ENCODE data around the gene SLC35A5. TPM values are rescaled to one million over a fixed set of nuclear protein-coding genes. Genes with fewer than 3 reads are reported as not detected.

SLC35A5 gene
- total RNA-seq, 1 donor from 2014 or later, result 26.1 TPM

DNA sequence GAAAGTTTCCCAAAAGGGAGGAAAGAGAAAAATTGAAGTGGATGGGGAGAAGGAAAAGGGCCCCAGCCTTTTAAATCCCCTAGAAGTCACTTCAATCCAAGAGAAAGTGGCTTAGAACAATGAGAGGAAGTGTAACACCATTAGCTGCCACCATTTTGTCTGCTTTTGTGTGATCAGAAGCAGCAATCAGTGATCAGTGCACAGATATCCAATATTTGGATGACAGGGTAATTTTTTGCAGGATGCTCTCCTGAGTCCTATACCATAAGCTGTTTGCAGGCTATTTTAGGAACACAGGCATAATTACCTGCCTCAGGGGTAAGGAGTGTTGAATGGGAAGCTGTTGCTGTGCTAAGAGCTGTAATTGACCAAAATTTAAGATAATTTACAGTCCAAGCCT lies 31.4 kb downstream of the SLC35A5 start:
- Mint-ChIP-seq H3K9me3 (ENCODE audit: unreplicated experiment) (no peaks in the 10 kb centered on the region), H3K27ac (ENCODE audit: unreplicated experiment) (no peak overlapping the region), H3K36me3 (ENCODE audit: low read depth, unreplicated experiment) (peaks cover 6% of the 10 kb centered on the region), H3K4me1 (ENCODE audit: low read depth, unreplicated experiment) (no peaks in the 10 kb centered on the region), H3K27me3 (ENCODE audit: low read depth, unreplicated experiment) (no peaks in the 10 kb centered on the region), H3K4me3 (ENCODE audit: unreplicated experiment) (no peak overlapping the region)
- no peak for TF ChIP-seq EZH2 (IDR thresholded peaks at IDR 0.05; ENCODE audit: insufficient read depth, low read length)
- TF ChIP-seq, protein P1, sequence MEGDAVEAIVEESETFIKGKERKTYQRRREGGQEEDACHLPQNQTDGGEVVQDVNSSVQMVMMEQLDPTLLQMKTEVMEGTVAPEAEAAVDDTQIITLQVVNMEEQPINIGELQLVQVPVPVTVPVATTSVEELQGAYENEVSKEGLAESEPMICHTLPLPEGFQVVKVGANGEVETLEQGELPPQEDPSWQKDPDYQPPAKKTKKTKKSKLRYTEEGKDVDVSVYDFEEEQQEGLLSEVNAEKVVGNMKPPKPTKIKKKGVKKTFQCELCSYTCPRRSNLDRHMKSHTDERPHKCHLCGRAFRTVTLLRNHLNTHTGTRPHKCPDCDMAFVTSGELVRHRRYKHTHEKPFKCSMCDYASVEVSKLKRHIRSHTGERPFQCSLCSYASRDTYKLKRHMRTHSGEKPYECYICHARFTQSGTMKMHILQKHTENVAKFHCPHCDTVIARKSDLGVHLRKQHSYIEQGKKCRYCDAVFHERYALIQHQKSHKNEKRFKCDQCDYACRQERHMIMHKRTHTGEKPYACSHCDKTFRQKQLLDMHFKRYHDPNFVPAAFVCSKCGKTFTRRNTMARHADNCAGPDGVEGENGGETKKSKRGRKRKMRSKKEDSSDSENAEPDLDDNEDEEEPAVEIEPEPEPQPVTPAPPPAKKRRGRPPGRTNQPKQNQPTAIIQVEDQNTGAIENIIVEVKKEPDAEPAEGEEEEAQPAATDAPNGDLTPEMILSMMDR (IDR thresholded peaks at IDR 0.05; ENCODE audit: insufficient read depth, low read depth, low read length), result no peak
- Histone ChIP-seq H3K36me3 (ENCODE audit: insufficient read depth, low read length) (peaks cover 5% of the 10 kb centered on the region), H3K4me3 (ENCODE audit: insufficient read depth, low read depth, low read length) (no peak overlapping the region), H3K4me1 (ENCODE audit: insufficient read depth, low read length) (no peaks in the 10 kb centered on the region), H2AFZ (ENCODE audit: low read depth, low read length) (no peak overlapping the region), H3K27me3 (ENCODE audit: insufficient read depth, low read length) (no peaks in the 10 kb centered on the region), H3K9ac (ENCODE audit: low read length) (no peak overlapping the region), H4K20me1 (ENCODE audit: insufficient read depth, low read length) (no peaks in the 10 kb centered on the region), H3K27ac (ENCODE audit: low read depth, low read length) (no peak overlapping the region), H3K79me2 (ENCODE audit: insufficient read depth, low read length) (no peaks in the 10 kb centered on the region), H3K9me3 (ENCODE audit: insufficient read depth, low read depth, low read length) (no peaks in the 10 kb centered on the region), H3K4me2 (ENCODE audit: low read length) (no peak overlapping the region)
- DNase-seq (ENCODE audit: low read depth), result no peak
- FAIRE-seq, result no peak

DNA sequence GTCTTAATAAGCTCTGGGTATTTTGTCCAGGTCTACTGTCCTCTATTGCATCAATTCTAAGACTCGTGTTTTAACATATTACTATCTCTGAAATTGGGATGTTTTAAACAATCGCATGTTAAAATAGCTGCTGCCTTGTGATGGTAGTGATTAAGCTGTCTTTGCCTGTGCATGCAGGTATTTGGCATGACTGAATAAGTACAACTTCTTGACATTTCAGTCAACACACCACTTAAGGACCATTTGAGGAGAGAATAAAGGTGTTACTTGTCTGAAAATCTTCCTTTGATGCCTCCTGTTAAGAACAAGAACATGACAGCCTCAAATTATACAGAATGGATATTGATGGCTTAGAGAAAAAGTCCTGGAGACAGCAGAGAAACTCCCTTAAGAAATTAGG lies 33.0 kb downstream of the SLC35A5 start:
- Histone ChIP-seq H3K79me2 (ENCODE audit: insufficient read depth, low read length) (no peaks in the 10 kb centered on the region), H3K36me3 (ENCODE audit: insufficient read depth, low read length) (peaks cover 9% of the 10 kb centered on the region), H3K27me3 (ENCODE audit: insufficient read depth, low read length) (no peaks in the 10 kb centered on the region), H2AFZ (ENCODE audit: low read depth, low read length) (no peak overlapping the region), H3K9me3 (ENCODE audit: insufficient read depth, low read depth, low read length) (no peaks in the 10 kb centered on the region), H3K4me2 (ENCODE audit: low read length) (no peak overlapping the region), H4K20me1 (ENCODE audit: insufficient read depth, low read length) (no peaks in the 10 kb centered on the region), H3K4me3 (ENCODE audit: insufficient read depth, low read depth, low read length) (no peak overlapping the region), H3K27ac (ENCODE audit: low read depth, low read length) (no peak overlapping the region), H3K9ac (ENCODE audit: low read length) (no peak overlapping the region), H3K4me1 (ENCODE audit: insufficient read depth, low read length) (no peaks in the 10 kb centered on the region)
- peaks cover 7% of the 10 kb centered on the region for H3K4me1 Mint-ChIP-seq (ENCODE audit: low read depth, unreplicated experiment)
- FAIRE-seq (no peak), DNase-seq (ENCODE audit: low read depth) (no peak)
- H3K9me3 Mint-ChIP-seq (ENCODE audit: unreplicated experiment), result no peaks in the 10 kb centered on the region
- H3K4me3 Mint-ChIP-seq (ENCODE audit: unreplicated experiment), result no peak overlapping the region
- H3K36me3 Mint-ChIP-seq (ENCODE audit: low read depth, unreplicated experiment), result peaks cover 9% of the 10 kb centered on the region
- H3K27me3 Mint-ChIP-seq (ENCODE audit: low read depth, unreplicated experiment), result no peaks in the 10 kb centered on the region
- H3K27ac Mint-ChIP-seq (ENCODE audit: unreplicated experiment), result no peak overlapping the region
- TF ChIP-seq, protein P1 (IDR thresholded peaks at IDR 0.05; ENCODE audit: insufficient read depth, low read depth, low read length), result no peak
- no peak for TF ChIP-seq EZH2 (IDR thresholded peaks at IDR 0.05; ENCODE audit: insufficient read depth, low read length)

DNA sequence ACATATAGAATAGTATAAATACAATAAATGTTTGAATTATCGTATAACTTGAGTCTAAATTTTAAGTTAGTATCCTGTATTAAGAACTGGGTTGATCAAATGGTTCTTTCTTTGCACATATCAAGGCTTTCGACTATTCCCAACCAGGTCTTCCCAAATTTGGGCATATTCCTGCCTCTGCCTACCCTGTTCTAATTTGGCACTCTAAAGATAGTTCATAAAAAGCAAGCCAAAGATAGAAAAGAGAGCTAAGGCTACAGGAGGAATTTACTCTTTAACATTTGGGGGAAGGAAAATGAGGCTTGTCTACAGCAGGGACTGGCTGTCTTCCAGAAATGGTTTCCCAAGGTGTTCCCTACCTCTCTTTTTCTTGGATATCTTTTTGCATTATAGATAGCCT lies 36.1 kb downstream of the SLC35A5 start:
- no peak overlapping the region for H2AFZ ChIP-seq (ENCODE audit: low read depth, low read length)
- H3K9me3 Mint-ChIP-seq (ENCODE audit: unreplicated experiment), result no peaks in the 10 kb centered on the region
- peaks cover 13% of the 10 kb centered on the region for H3K36me3 Mint-ChIP-seq (ENCODE audit: low read depth, unreplicated experiment)
- H3K27me3 Mint-ChIP-seq (ENCODE audit: low read depth, unreplicated experiment), result no peaks in the 10 kb centered on the region
- no peak overlapping the region for H3K4me2 ChIP-seq (ENCODE audit: low read length)
- peaks cover 12% of the 10 kb centered on the region for H3K36me3 ChIP-seq (ENCODE audit: insufficient read depth, low read length)
- no peak overlapping the region for H3K9ac ChIP-seq (ENCODE audit: low read length)
- FAIRE-seq (no peak), DNase-seq (ENCODE audit: low read depth) (no peak)
- no peak overlapping the region for H3K4me3 ChIP-seq (ENCODE audit: insufficient read depth, low read depth, low read length)
- H3K4me1 Mint-ChIP-seq (ENCODE audit: low read depth, unreplicated experiment), result peaks cover 7% of the 10 kb centered on the region
- no peaks in the 10 kb centered on the region for H3K4me1 ChIP-seq (ENCODE audit: insufficient read depth, low read length)
- no peaks in the 10 kb centered on the region for H3K27me3 ChIP-seq (ENCODE audit: insufficient read depth, low read length)
- no peak overlapping the region for H3K4me3 Mint-ChIP-seq (ENCODE audit: unreplicated experiment)
- no peaks in the 10 kb centered on the region for H4K20me1 ChIP-seq (ENCODE audit: insufficient read depth, low read length)
- no peak for TF ChIP-seq EZH2 (IDR thresholded peaks at IDR 0.05; ENCODE audit: insufficient read depth, low read length)
- TF ChIP-seq, protein P1 (IDR thresholded peaks at IDR 0.05; ENCODE audit: insufficient read depth, low read depth, low read length), result no peak
- H3K79me2 ChIP-seq (ENCODE audit: insufficient read depth, low read length), result no peaks in the 10 kb centered on the region
- no peak overlapping the region for H3K27ac ChIP-seq (ENCODE audit: low read depth, low read length)
- H3K27ac Mint-ChIP-seq (ENCODE audit: unreplicated experiment), result no peak overlapping the region
- H3K9me3 ChIP-seq (ENCODE audit: insufficient read depth, low read depth, low read length), result no peaks in the 10 kb centered on the region

Data from astrocyte (in vitro differentiated cells and primary cell).